Body of pancreas (tissue), 4 donors: Measurements from ENCODE around the gene PTGIR. TPM values are rescaled to one million over a fixed set of nuclear protein-coding genes. Genes with fewer than 3 reads are reported as not detected.

Source experiments
- ATAC-seq: fragments of 150-250 bp; one replicate; pipeline ENCODE4 v1.9.1; 2016
- DNase-seq, 4 donors: peaks; one replicate each; pipeline ENCODE4 v3.0.0-alpha.2; 2019
- H3K27ac ChIP-seq, 4 donors: fragments of 200-600 bp; sonication (generic); 1 replicate in 3 of 4; 2 replicates in 1 of 4; pipeline versions ENCODE4 v1.5.1 to v1.6.1; 2016 to 2019; ENCODE audit warnings: mild to moderate bottlenecking in 1 of 4, mixed read lengths in 1 of 4, moderate library complexity in 1 of 4
- H3K27me3 ChIP-seq, 2 donors: fragments of 200-600 bp; sonication (generic); one replicate each; pipeline ENCODE4 v1.6.0; 2016; ENCODE audit warnings: mild to moderate bottlenecking in 1 of 2
- H3K36me3 ChIP-seq, 2 donors: fragments of 200-600 bp; sonication (generic); replicated peaks in 1 of 2; 2 replicates each; pipeline ENCODE4 v1.5.1; 2016; ENCODE audit warnings: low read depth in 2 of 2; ENCODE audit not compliant: insufficient read depth in 1 of 2
- H3K4me1 ChIP-seq: fragments of 200-600 bp; sonication (generic); one replicate; pipeline ENCODE4 v1.6.0; 2016
- H3K4me3 ChIP-seq, 2 donors: fragments of 200-600 bp; sonication (generic); 1 replicate in 1 of 2; 2 replicates in 1 of 2; pipeline ENCODE4 v1.5.1; 2016 to 2019
- H3K9me3 ChIP-seq, 3 donors: fragments of 200-600 bp; sonication (generic); 1 replicate in 2 of 3; 2 replicates in 1 of 3; pipeline ENCODE4 v1.5.1; 2016
- POLR2A ChIP-seq, 3 donors: fragments of 450-650 bp; IDR thresholded peaks; one replicate each; pipeline ENCODE4 v1.6.1; 2016; ENCODE audit warnings: antibody characterized with exemption in 3 of 3, mild to moderate bottlenecking in 2 of 3
- WGBS, 2 donors: methylation state at CpG; one replicate each; pipeline ENCODE4 v1.1.5; 2017; 5-methylcytosine and 5-hydroxymethylcytosine counted together
- intact Hi-C: fragments of 100-400 bp; cut with DNase I; formaldehyde crosslinking; loops from one replicate; pipeline ENCODE4 v1.15.1; 2023
- total RNA-seq, 2 donors: library from RNA; depleted of rRNA; stranded (reverse); fragments of >200 nt; gene quantifications; one replicate each; pipeline ENCODE4 v1.1.0, GENCODE V29; 2016
- TF ChIP-seq, protein P1 (sequence below), 7 experiments: fragments of 450-650 bp in 4 of 7; fragments of 200-600 bp in 3 of 7; sonication (generic) in 3 of 7; IDR thresholded peaks; one replicate each; pipeline ENCODE4 v1.5.1; 2016 to 2019; ENCODE audit warnings: antibody characterized with exemption in 7 of 7

Gene PTGIR
- total RNA-seq, 2 donors from 2014 or later: 5.3 to 9.6 TPM

DNA sequence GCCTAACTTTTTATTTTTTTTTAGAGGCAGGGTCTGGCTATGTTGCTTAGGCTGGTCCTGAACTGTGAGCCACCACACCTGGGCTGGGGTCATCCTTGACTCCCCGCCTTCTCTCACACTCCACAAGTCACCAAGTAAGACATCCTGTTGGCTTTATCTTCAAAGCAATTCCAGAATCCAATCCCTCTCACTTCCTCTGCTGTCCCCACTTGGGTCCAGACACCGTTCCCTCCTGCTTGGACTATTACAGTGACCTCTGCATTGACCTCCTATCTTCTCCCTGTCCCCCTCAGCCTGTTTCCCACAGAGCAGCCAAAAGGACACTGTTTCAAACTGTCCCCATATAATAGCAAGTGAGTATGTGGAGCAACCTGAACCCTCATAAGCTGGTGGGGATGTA is 15.8 kb upstream of the PTGIR start:
- intact Hi-C loops: no loop called here
- ATAC-seq (no peak), DNase-seq (no peak)
- Histone ChIP-seq H3K36me3 (no peaks in the 10 kb centered on the region), H3K4me3 (no peak overlapping the region), H3K4me1 (peaks cover 17% of the 10 kb centered on the region), H3K9me3 (no peaks in the 10 kb centered on the region), H3K27me3 (peaks cover 0 to 8% of the 10 kb centered on the region in 2 donors), H3K27ac (no peak overlapping the region)
- 88 to 93% methylated on average over 2 of the region's 2 CpGs for WGBS, 2 donors
- no peak for TF ChIP-seq POLR2A (IDR thresholded peaks at IDR 0.05)
- TF ChIP-seq, protein P1, sequence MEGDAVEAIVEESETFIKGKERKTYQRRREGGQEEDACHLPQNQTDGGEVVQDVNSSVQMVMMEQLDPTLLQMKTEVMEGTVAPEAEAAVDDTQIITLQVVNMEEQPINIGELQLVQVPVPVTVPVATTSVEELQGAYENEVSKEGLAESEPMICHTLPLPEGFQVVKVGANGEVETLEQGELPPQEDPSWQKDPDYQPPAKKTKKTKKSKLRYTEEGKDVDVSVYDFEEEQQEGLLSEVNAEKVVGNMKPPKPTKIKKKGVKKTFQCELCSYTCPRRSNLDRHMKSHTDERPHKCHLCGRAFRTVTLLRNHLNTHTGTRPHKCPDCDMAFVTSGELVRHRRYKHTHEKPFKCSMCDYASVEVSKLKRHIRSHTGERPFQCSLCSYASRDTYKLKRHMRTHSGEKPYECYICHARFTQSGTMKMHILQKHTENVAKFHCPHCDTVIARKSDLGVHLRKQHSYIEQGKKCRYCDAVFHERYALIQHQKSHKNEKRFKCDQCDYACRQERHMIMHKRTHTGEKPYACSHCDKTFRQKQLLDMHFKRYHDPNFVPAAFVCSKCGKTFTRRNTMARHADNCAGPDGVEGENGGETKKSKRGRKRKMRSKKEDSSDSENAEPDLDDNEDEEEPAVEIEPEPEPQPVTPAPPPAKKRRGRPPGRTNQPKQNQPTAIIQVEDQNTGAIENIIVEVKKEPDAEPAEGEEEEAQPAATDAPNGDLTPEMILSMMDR (IDR thresholded peaks at IDR 0.05): no peak

DNA sequence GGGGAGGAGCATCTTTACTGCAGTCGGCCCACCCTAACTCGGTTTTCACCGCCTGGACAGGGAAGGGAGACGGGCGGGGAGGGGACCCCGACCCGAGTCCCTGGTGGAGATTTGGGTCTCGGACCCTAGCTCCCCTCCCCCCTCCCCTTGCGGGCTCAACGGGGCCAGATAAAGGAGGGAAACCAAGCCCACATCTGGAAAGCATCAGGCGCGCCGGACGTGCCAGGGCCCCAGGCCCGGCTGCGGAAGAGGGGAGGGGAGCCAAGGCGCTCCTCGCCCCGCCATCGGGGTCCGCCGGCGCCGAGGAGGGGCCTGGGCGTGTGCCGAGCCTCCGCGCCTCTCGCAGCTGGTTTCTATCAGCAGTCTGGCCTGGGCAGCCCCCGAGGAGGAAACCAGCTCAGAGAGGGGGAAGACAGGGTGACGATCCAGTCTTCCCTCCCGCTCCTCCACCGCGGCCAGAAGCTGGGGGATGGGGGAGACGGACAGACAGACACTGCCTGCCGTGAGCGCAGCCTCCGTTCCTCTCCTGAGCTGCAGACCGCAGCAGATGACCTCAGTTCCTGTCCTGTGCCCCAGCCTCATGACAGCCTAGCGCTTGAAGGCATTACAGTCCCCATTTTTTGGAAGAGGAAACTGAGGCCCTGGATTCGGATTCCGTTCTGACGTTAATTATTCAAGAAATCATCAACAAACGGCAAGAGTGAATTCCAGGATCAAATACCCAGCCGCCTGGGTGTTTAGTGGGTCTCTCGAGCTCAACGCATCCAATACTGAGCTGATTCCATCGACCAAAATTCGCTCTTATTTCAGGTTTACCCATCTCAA is 14.7 kb upstream of the PTGIR start:
- H3K4me1 ChIP-seq: peaks cover 22% of the 10 kb centered on the region
- TF ChIP-seq, protein P1 (IDR thresholded peaks at IDR 0.05): no peak
- no peak for TF ChIP-seq POLR2A (IDR thresholded peaks at IDR 0.05)
- H3K27ac ChIP-seq: peak overlapping the region in 1 of 4 donors; percentile 2
- intact Hi-C loops: no loop called here
- H3K27me3 ChIP-seq: peaks cover 0 to 8% of the 10 kb centered on the region in 2 donors
- DNase-seq (peak in 2 of 4 donors; percentile 22 to 44), ATAC-seq (peak; percentile 31)
- WGBS, 2 donors: 7 to 14% methylated on average over 14 to 44 of the region's 49 CpGs
- H3K9me3 ChIP-seq: no peaks in the 10 kb centered on the region
- H3K36me3 ChIP-seq: no peaks in the 10 kb centered on the region
- H3K4me3 ChIP-seq: no peak overlapping the region

DNA sequence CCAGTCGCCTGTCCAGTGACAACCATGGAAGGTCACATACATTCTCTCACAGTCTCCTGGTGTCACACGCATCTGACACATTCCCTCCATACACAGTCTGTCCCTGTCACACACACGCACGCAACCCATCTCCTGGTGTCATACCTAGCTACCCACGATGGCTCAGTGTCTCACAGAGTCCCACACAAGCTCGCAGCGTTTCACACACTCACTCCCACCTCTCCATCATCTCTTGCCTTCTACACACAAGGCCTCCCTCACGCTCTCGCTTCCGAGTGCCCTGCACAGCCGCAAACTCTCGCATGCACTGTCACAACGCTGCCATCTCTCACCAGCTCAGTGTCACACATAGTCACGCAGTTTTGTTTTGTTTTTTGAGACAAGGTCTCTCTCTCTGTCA is 12.3 kb upstream of the PTGIR start:
- Histone ChIP-seq H3K9me3 (no peaks in the 10 kb centered on the region), H3K4me1 (peaks cover 35% of the 10 kb centered on the region), H3K36me3 (no peaks in the 10 kb centered on the region), H3K27me3 (peaks cover 0 to 8% of the 10 kb centered on the region in 2 donors), H3K27ac (no peak overlapping the region), H3K4me3 (no peak overlapping the region)
- intact Hi-C loops: no loop called here
- ATAC-seq: no peak
- 62 to 74% methylated on average over 14 of the region's 14 CpGs for WGBS, 2 donors
- TF ChIP-seq, protein P1 (IDR thresholded peaks at IDR 0.05): no peak
- no peak for TF ChIP-seq POLR2A (IDR thresholded peaks at IDR 0.05)
- DNase-seq: no peak

DNA sequence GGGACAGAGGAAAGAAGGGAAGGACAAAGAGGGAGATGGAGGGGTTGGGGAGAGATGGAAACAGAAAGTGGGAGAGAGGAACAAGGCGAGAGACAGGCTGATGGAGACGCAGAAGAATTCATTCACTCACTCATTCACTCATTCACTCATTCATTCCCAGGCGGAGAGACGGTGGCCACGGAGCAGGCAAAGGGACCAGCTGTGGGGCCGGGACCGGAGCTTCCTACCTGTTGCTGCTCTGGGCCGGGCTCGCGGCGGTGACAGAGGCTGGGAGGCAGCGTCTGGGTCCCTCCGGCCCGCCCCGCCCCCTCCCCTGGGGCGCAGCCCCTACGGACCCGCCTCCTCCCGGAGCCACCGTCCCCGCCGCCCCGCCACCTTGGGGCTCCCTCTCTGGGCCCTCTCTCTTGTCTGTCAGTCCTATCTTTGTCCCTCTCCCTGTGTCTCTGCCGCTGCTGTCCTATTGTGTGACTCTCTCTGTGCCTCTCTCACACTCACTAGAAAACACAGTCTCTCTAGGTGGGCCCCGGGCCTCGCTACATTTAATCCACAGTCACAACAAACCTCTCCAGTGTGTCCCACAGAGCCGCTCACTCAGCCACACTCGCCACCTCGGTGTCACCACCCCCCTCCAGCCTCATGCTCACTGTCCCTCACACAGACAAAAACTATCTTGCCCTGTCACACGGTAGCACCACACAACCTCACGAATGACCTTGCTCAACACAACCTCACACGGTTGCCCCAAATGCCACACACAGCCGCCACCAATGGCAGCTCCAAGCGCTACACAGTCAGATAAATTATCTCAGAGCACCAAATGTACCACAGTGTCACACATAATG is 11.3 kb upstream of the PTGIR start, which contains the start of gene GNG8:
GNG8 (minus strand) TSS at position 283 of the 842 bp plus-strand sequence. CDS start 1,520 bp downstream, outside the sequence.
- Histone ChIP-seq H3K27me3 (peaks cover 0 to 8% of the 10 kb centered on the region in 2 donors), H3K36me3 (no peaks in the 10 kb centered on the region), H3K4me3 (no peak within 1 kb of the TSS), H3K27ac (no peak within 1 kb of the TSS), H3K4me1 (peaks cover 35% of the 10 kb centered on the region), H3K9me3 (no peaks in the 10 kb centered on the region)
- intact Hi-C loops: no loop called here
- TF ChIP-seq, protein P1 (IDR thresholded peaks at IDR 0.05): no peak
- no peak for TF ChIP-seq POLR2A (IDR thresholded peaks at IDR 0.05)
- WGBS, 2 donors: 29 to 33% methylated on average over 22 to 27 of the region's 34 CpGs
- no peak for ATAC-seq
- no peak for DNase-seq
